Activated T-helper 1 cell treated with anti-CD3 and anti-CD28 coated beads, Interleukin-12 subunit alpha, Interleukin-12 subunit beta, Interleukin-2, Interleukin-4 antibody, amounts not matched to agents 30 ng/mL and 10 ng/mL and 1 ng/mL, durations not matched to agents 14 hours and 24 hours and 36 hours (primary cell): Measurements from ENCODE around the gene KCTD15. TPM values are rescaled to one million over a fixed set of nuclear protein-coding genes. Genes with fewer than 3 reads are reported as not detected.

Source experiments
- DNase-seq: peaks from one replicate; pipeline ENCODE4 v3.0.0; 2021; ENCODE audit warnings: low spot score
- H3K27ac Mint-ChIP-seq: one replicate; pipeline ENCODE4 v1.8.0; 2021; ENCODE audit warnings: mild to moderate bottlenecking, mixed read lengths
- H3K27me3 Mint-ChIP-seq: one replicate; pipeline ENCODE4 v1.8.0; 2022; ENCODE audit warnings: mild to moderate bottlenecking, moderate library complexity, mixed read lengths; ENCODE audit not compliant: insufficient read depth
- H3K36me3 Mint-ChIP-seq: one replicate; pipeline ENCODE4 v1.8.0; 2021; ENCODE audit warnings: low read depth, mixed read lengths
- H3K4me1 Mint-ChIP-seq: one replicate; pipeline ENCODE4 v1.8.0; 2021; ENCODE audit warnings: low read depth, mixed read lengths
- H3K4me3 Mint-ChIP-seq: one replicate; pipeline ENCODE4 v1.8.0; 2021; ENCODE audit warnings: mild to moderate bottlenecking, moderate library complexity, mixed read lengths
- H3K9me3 Mint-ChIP-seq: one replicate; pipeline ENCODE4 v1.8.0; 2021; ENCODE audit warnings: mixed read lengths
- intact Hi-C: fragments of 100-400 bp; cut with micrococcal nuclease; formaldehyde crosslinking; loops from one replicate; pipeline ENCODE4 v1.15.1; 2024
- total RNA-seq: library from RNA; stranded (reverse); gene quantifications from 2 replicates; pipeline ENCODE4 v1.2.3, GENCODE V29; 2022

KCTD15 gene
- total RNA-seq, 1 donor from 2014 or later: 12.6 TPM

GRCh38 chr19:33805840-33806433, 9.3 kb downstream of the KCTD15 start:
- intact Hi-C loops: no loop called here
- no peaks in the 10 kb centered on the region for H3K9me3 Mint-ChIP-seq
- no peak overlapping the region for H3K27ac Mint-ChIP-seq
- no peak overlapping the region for H3K4me3 Mint-ChIP-seq
- H3K36me3 Mint-ChIP-seq: no peaks in the 10 kb centered on the region
- peaks cover 7% of the 10 kb centered on the region for H3K4me1 Mint-ChIP-seq
- no peaks in the 10 kb centered on the region for H3K27me3 Mint-ChIP-seq
- no peak for DNase-seq

DNA sequence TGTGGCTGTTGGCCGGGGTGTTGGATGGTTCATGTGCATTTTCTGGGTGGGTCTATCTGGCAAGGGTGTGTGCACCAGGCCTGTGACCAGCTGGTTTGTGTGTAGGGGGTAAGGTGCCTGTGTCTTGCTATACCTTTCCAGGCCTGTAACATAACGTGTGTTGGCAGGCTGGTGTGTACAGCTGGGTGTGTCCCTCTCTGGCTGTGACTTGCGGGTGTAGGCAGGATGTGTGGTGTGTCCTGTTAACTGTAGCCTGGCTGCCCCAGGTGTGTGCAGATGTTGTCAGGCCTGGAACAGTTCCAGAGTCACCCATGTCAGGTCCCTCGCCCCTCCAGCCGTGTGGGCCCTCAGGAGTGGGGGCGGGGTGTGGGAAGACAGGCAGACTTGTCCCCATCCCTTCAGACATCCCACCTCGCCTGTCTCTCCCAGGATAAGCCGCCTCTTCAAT, 9.8 kb downstream of the KCTD15 start:
- DNase-seq: no peak
- intact Hi-C loops: no loop called here
- H3K36me3 Mint-ChIP-seq: no peaks in the 10 kb centered on the region
- peaks cover 7% of the 10 kb centered on the region for H3K4me1 Mint-ChIP-seq
- no peak overlapping the region for H3K27ac Mint-ChIP-seq
- no peaks in the 10 kb centered on the region for H3K9me3 Mint-ChIP-seq
- H3K27me3 Mint-ChIP-seq: no peaks in the 10 kb centered on the region
- no peak overlapping the region for H3K4me3 Mint-ChIP-seq

- no peaks in the 10 kb centered on the region for H3K9me3 Mint-ChIP-seq
- H3K36me3 Mint-ChIP-seq: no peaks in the 10 kb centered on the region
- H3K4me1 Mint-ChIP-seq: peaks cover 7% of the 10 kb centered on the region
- H3K27me3 Mint-ChIP-seq: no peaks in the 10 kb centered on the region
- no peak overlapping the region for H3K27ac Mint-ChIP-seq
- intact Hi-C loops: no loop called here
- no peak overlapping the region for H3K4me3 Mint-ChIP-seq
- DNase-seq: no peak
Measured at GRCh38 chr19:33808399-33808798, 11.7 kb downstream of the KCTD15 start.

GRCh38 chr19:33809960-33810359, 13.3 kb downstream of the KCTD15 start:
- Mint-ChIP-seq H3K36me3 (no peaks in the 10 kb centered on the region), H3K27ac (no peak overlapping the region), H3K27me3 (peaks cover 2% of the 10 kb centered on the region), H3K4me3 (no peak overlapping the region), H3K4me1 (peaks cover 7% of the 10 kb centered on the region), H3K9me3 (no peaks in the 10 kb centered on the region)
- DNase-seq: no peak
- intact Hi-C loops: no loop called here

GRCh38 chr19:33810821-33811220, 14.2 kb downstream of the KCTD15 start:
- no peak for DNase-seq
- H3K4me1 Mint-ChIP-seq: peaks cover 7% of the 10 kb centered on the region
- peaks cover 2% of the 10 kb centered on the region for H3K27me3 Mint-ChIP-seq
- no peak overlapping the region for H3K27ac Mint-ChIP-seq
- no peak overlapping the region for H3K4me3 Mint-ChIP-seq
- intact Hi-C loops: no loop called here
- H3K9me3 Mint-ChIP-seq: no peaks in the 10 kb centered on the region
- H3K36me3 Mint-ChIP-seq: no peaks in the 10 kb centered on the region

DNA sequence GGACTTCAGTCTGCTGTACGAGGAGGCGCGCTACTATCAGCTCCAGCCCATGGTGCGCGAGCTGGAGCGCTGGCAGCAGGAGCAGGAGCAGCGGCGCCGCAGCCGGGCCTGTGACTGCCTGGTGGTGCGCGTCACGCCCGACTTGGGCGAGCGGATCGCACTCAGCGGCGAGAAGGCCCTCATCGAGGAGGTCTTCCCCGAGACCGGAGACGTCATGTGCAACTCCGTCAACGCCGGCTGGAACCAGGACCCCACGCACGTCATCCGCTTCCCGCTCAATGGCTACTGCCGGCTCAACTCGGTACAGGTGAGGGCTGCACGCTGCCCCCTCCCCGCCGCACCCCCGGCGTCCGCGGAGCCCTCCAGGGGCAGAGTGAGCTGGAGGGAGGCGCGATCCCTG, 14.6 kb downstream of the KCTD15 start:
- Mint-ChIP-seq H3K36me3 (no peaks in the 10 kb centered on the region), H3K4me3 (no peak overlapping the region), H3K27me3 (peaks cover 2% of the 10 kb centered on the region), H3K9me3 (no peaks in the 10 kb centered on the region), H3K27ac (no peak overlapping the region), H3K4me1 (peaks cover 3% of the 10 kb centered on the region)
- DNase-seq: no peak
- intact Hi-C loops: no loop called here

DNA sequence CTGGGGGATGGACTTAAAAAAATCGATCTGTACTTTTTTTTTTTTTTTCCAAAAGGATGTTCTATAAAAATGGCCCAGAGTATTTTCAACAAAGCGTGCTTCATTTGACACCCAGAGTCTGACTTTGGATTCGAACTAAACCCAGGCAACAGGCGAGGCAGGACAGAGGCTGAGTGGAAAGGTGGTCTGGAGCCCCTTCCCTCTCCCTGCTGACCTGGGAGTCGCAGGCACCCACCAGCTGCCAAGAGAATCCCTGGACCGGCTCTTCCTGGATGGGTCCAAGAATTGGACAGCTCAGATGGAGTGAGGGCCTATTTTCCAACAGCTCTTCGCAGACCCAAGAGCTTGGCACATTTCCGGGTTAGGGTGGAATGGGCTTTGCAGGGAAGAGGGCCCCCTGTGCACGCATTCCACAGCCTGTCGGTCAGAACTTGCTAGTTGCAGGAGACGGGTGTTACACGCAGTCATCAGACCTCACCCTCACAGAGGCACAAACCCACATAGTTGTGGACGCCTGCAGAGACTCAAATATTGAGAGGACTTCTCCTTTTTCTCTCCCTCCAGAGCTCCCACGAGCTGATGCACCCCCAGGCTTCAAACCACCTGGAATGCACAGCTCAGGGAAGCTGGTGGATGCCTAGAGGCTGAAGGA, 15.2 kb downstream of the KCTD15 start:
- Mint-ChIP-seq H3K4me3 (no peak overlapping the region), H3K9me3 (no peaks in the 10 kb centered on the region), H3K27ac (no peak overlapping the region), H3K27me3 (peaks cover 2% of the 10 kb centered on the region), H3K4me1 (no peaks in the 10 kb centered on the region), H3K36me3 (no peaks in the 10 kb centered on the region)
- DNase-seq: no peak
- intact Hi-C loops: no loop called here

DNA sequence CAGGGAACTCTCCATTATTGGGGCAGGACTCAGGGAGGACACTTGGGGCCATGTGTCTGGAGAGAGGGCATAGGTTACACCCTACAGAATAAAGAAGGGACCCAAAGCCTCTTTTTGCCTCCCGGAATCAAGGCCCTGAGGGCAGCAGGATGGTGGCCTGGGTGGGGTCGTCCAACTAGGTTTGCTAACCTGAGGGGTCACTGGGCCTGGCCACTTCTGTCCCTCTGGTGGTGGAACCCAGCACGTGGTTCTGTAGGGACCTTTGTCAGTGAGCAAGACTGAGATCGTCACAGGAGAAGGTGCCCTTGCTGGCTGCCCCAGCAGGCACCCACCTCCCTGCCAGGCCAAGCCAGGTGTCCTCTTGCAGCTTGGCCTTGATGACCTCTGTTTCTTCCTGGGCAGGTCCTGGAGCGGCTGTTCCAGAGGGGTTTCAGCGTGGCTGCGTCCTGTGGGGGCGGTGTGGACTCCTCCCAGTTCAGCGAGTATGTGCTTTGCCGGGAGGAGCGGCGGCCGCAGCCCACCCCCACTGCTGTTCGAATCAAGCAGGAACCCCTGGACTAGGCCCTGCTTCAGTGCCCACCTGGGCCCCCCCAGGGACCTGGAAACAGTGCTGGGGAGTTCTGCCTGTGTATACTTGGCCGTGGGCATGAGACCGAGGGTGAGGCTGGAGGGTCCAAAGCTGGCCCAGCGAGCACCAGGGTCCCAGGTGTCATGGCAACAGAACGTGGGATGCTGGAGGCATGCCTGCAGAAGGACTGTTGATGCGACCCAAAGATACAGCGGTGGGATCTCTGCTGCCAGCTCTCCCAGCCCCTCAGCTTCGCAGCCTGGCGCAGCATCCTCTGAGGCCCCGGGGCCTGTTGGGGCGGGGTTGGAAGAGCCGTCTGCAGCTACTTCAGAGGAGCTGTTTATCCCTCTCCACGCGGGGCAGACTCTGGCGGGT, 16.0 kb downstream of the KCTD15 start:
- peaks cover 2% of the 10 kb centered on the region for H3K27me3 Mint-ChIP-seq
- no peaks in the 10 kb centered on the region for H3K36me3 Mint-ChIP-seq

GRCh38 chr19:33813391-33814101, 16.9 kb downstream of the KCTD15 start:
- Mint-ChIP-seq H3K36me3 (no peaks in the 10 kb centered on the region), H3K9me3 (no peaks in the 10 kb centered on the region), H3K27ac (no peak overlapping the region)

More for the DNA sequence above, 16.0 kb downstream of the KCTD15 start:
- intact Hi-C loops: no loop called here
- no peaks in the 10 kb centered on the region for H3K9me3 Mint-ChIP-seq
- H3K27ac Mint-ChIP-seq: no peak overlapping the region
- no peaks in the 10 kb centered on the region for H3K4me1 Mint-ChIP-seq
- no peak overlapping the region for H3K4me3 Mint-ChIP-seq
- DNase-seq: no peak

DNA sequence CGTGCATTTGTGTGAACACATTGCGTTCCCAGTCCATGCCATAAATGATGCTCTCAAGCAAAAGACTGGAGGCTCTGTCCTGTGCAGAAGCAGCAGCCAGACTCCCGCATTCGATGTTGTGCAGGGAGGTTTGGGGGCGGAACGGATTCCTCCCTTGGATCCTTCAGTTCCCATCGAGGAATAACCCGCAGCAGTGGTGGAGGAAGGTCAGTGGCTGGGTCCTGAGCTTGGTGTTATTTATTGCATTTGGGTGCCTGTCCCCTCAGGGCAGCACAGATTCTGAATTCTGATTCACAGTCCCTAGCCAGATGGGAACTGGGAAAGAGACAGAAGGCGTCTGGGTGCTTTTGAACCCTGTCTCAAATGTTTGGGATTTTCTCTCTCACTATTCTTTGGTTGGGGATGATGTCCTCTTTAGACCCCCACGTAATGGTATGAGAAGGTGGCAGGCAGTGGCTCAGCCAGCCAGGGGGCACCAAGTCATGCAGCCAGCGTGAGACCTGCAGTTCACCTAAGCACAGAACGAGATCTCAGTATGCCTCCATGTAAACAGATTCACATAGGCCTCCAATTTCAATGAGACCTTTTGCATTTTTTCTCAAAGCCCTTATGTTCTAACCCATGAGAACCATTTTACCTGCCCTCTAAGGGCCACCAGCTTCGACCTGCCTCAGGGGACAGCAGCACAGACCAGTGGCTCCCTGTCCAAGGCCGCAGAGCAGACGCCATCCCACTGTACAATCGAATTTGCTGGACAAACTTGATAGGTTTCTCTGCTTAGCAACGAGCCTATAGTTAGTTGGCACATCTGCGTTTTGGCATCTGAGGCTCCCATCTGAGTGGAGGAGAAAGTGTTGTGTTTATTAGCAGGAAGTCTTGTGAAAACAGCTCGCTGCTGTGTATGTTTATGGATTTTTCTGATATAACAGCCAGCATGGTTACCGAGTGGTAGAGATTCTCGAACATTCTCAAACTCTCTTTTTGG, 17.8 kb downstream of the KCTD15 start:
- peaks cover 4% of the 10 kb centered on the region for H3K4me1 Mint-ChIP-seq
- H3K9me3 Mint-ChIP-seq: no peaks in the 10 kb centered on the region
- H3K4me3 Mint-ChIP-seq: no peak overlapping the region
- DNase-seq: no peak
- H3K36me3 Mint-ChIP-seq: no peaks in the 10 kb centered on the region
- no peak overlapping the region for H3K27ac Mint-ChIP-seq
- peaks cover 2% of the 10 kb centered on the region for H3K27me3 Mint-ChIP-seq
- intact Hi-C loops: no loop called here

More at GRCh38 chr19:33813391-33814101, 16.9 kb downstream of the KCTD15 start:
- no peak for DNase-seq
- H3K4me3 Mint-ChIP-seq: no peak overlapping the region
- H3K4me1 Mint-ChIP-seq: no peaks in the 10 kb centered on the region
- H3K27me3 Mint-ChIP-seq: peaks cover 2% of the 10 kb centered on the region
- intact Hi-C loops: no loop called here

DNA sequence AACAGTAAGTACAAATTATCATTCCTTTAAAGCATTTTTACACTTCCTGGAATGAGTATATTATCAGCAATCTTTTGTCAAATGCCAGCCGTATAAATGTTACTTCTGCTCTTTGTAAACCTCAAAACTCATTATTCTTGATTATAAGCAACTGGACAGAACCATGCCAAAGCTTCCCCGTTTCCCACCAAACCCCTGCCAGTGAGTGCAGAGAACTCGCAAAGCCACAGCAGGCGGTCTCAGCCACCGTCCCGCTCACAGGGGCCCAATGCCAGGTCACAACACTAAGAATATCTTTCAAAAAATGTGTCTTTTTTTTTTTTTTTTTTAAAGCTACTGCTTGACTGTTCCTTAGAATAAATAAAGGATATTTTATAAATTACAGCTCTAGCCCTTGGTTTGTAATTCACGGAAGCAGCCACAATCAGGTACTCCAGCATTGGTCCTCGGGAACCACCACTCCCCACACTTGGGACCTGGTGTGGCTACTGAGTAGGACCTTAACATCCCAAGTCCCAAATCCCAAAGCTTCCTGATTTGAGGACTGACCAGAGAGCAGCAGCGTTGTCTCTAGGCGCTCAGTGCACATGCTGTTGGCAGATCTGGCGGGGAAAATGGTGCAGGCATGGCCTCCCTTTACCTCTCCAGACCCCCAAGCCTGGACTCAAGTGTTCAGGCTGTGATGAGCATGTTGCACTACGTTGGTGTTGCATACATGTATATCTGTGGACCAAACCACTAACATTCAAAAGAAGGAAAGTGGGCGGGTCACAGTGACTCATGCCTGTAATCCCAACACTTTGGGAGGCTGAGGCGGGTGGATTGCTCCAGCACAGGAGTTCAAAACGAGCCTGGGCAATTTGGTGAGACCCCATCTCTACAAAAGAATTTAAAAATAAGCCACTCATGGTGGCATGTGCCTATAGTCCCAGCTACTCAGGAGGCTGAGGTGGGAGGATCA, 19.0 kb downstream of the KCTD15 start:
- H3K4me1 Mint-ChIP-seq: peaks cover 6% of the 10 kb centered on the region
- no peaks in the 10 kb centered on the region for H3K9me3 Mint-ChIP-seq
- intact Hi-C loops: no loop called here
- no peak overlapping the region for H3K27ac Mint-ChIP-seq
- no peak overlapping the region for H3K4me3 Mint-ChIP-seq
- DNase-seq: no peak
- peaks cover 2% of the 10 kb centered on the region for H3K27me3 Mint-ChIP-seq
- H3K36me3 Mint-ChIP-seq: no peaks in the 10 kb centered on the region
